HepG2 (cell line): ENCODE results near the gene PEX10. TPM values are rescaled to one million over a fixed set of nuclear protein-coding genes. Genes with fewer than 3 reads are reported as not detected.

Source experiments
- BCLAF1 ChIP-seq: fragments of 450-650 bp; IDR thresholded peaks from 2 replicates; pipeline ENCODE4 v1.6.1; 2017; ENCODE audit warnings: mild to moderate bottlenecking
- BRD4 ChIP-seq: sonication (generic); formaldehyde crosslinking; IDR thresholded peaks from 2 replicates; pipeline ENCODE4 v1.4.0; 2020; ENCODE audit warnings: missing genetic modification reagents
- FOSL2 ChIP-seq: sonication (generic); formaldehyde crosslinking; IDR thresholded peaks from 2 replicates; pipeline ENCODE4 v1.4.0; 2020; ENCODE audit warnings: missing genetic modification reagents
- FOXJ3 ChIP-seq: sonication (generic); formaldehyde crosslinking; IDR thresholded peaks from 2 replicates; pipeline ENCODE4 v1.4.0; 2020; ENCODE audit warnings: missing genetic modification reagents, mild to moderate bottlenecking, borderline replicate concordance
- IRF2 ChIP-seq: IDR thresholded peaks from 2 replicates; pipeline ENCODE4 v1.6.1; 2018; ENCODE audit warnings: missing genetic modification reagents, missing compliant biosample characterization
- IRX3 ChIP-seq: sonication (generic); formaldehyde crosslinking; IDR thresholded peaks from 2 replicates; pipeline ENCODE4 v1.8.1; 2023; ENCODE audit warnings: mild to moderate bottlenecking, low read depth, missing genetic modification reagents, borderline replicate concordance
- KDM2A ChIP-seq: sonication (generic); formaldehyde crosslinking; IDR thresholded peaks from 2 replicates; pipeline ENCODE4 v1.4.0; 2020; ENCODE audit warnings: low read depth, missing genetic modification reagents, borderline replicate concordance
- LCORL ChIP-seq, 2 experiments: fragments of 450-650 bp in 1 of 2; sonication (generic) in 1 of 2; formaldehyde crosslinking in 1 of 2; IDR thresholded peaks; 2 replicates each; pipeline versions ENCODE4 v1.5.0 to v1.6.1; 2017 to 2020; ENCODE audit warnings: antibody characterized with exemption in 1 of 2, missing genetic modification reagents in 1 of 2
- MEIS1 ChIP-seq: sonication (generic); formaldehyde crosslinking; IDR thresholded peaks from 2 replicates; pipeline ENCODE4 v1.9.0; 2021; ENCODE audit warnings: mild to moderate bottlenecking, missing genetic modification reagents, moderate library complexity, borderline replicate concordance
- TRIM24 ChIP-seq: sonication (generic); formaldehyde crosslinking; IDR thresholded peaks from 2 replicates; pipeline ENCODE4 v1.8.0; 2022; ENCODE audit warnings: mild to moderate bottlenecking, missing genetic modification reagents
- XBP1 ChIP-seq: sonication (generic); formaldehyde crosslinking; IDR thresholded peaks from 2 replicates; pipeline ENCODE4 v1.5.0; 2020; ENCODE audit warnings: missing genetic modification reagents
- ZFP36 ChIP-seq: fragments of 150-350 bp; IDR thresholded peaks from 2 replicates; pipeline ENCODE4 v1.6.1; 2018; ENCODE audit warnings: borderline replicate concordance, low read length, low read depth; ENCODE audit not compliant: partially characterized antibody
- ZFP82 ChIP-seq: sonication (generic); formaldehyde crosslinking; IDR thresholded peaks from 2 replicates; pipeline ENCODE4 v1.5.1; 2020; ENCODE audit warnings: mild to moderate bottlenecking, missing genetic modification reagents, borderline replicate concordance
- ZNF143 ChIP-seq: sonication (generic); formaldehyde crosslinking; IDR thresholded peaks from 2 replicates; pipeline ENCODE4 v1.4.0; 2020; ENCODE audit warnings: missing genetic modification reagents
- ZNF382 ChIP-seq: sonication (generic); formaldehyde crosslinking; IDR thresholded peaks from 2 replicates; pipeline ENCODE4 v1.5.0; 2020; ENCODE audit warnings: missing genetic modification reagents, mild to moderate bottlenecking, borderline replicate concordance
- ZNF646 ChIP-seq: sonication (generic); formaldehyde crosslinking; IDR thresholded peaks from 2 replicates; pipeline ENCODE4 v1.9.0; 2021; ENCODE audit warnings: mild to moderate bottlenecking, missing genetic modification reagents
- ZNF670 ChIP-seq: sonication (generic); formaldehyde crosslinking; IDR thresholded peaks from 2 replicates; pipeline ENCODE4 v1.8.0; 2022; ENCODE audit warnings: mild to moderate bottlenecking, missing genetic modification reagents, borderline replicate concordance
- ZNF678 ChIP-seq: sonication (generic); formaldehyde crosslinking; IDR thresholded peaks from 2 replicates; pipeline ENCODE4 v1.4.0; 2020; ENCODE audit warnings: mild to moderate bottlenecking, missing genetic modification reagents
- ZNF780A ChIP-seq: sonication (generic); formaldehyde crosslinking; IDR thresholded peaks from 2 replicates; pipeline ENCODE4 v1.8.0; 2022; ENCODE audit warnings: mild to moderate bottlenecking, missing genetic modification reagents, moderate library complexity
- ZNF879 ChIP-seq: sonication (generic); formaldehyde crosslinking; IDR thresholded peaks from 2 replicates; pipeline ENCODE4 v1.8.1; 2023; ENCODE audit warnings: missing genetic modification reagents
- polyA plus RNA-seq, 8 experiments: library from polyadenylated mRNA; depleted of rRNA in 3 of 8; stranded (reverse) in 7 of 8; unstranded in 1 of 8; fragments of >200 nt; fragmentation: Illumina TruSeq in 4 of 8; extraction: Trizol in 4 of 8; gene quantifications; 2 replicates each; pipeline versions ENCODE4 v1.2.1 to v1.2.3, GENCODE V29; 2011 to 2016; ENCODE audit warnings: low read depth in 4 of 8, missing spikeins in 1 of 8, mixed read lengths in 1 of 8; ENCODE audit not compliant: insufficient read depth in 1 of 8
- total RNA-seq, 5 experiments: library from RNA; depleted of rRNA; stranded (reverse); fragments of >200 nt; fragmentation: Illumina TruSeq; extraction: Trizol; gene quantifications; 2 replicates each; pipeline ENCODE4 v1.2.3, GENCODE V29; 2016; ENCODE audit warnings: low read depth in 1 of 5

Gene PEX10
- total and polyA plus RNA-seq, 2 of the 13 experiments (the other 11 are each of a cell fraction or from before 2014, with no cell fraction given): 16.1 to 39.6 TPM

GRCh38 chr1:2412773-2413494 is 570 bp upstream of the PEX10 start (continued):
- TF ChIP-seq ZNF646 (CRISPR knock-in tag) (no peak), MEIS1 (CRISPR knock-in tag) (no peak; the same call in 1 of the 2 replicates), IRF2 (CRISPR knock-in tag) (no peak; the same call in 1 of the 2 replicates), ZNF143 (peak; percentile 60; the same call in 1 of the 2 replicates), BCLAF1 (no peak), TRIM24 (CRISPR knock-in tag) (no peak), BRD4 (peak; percentile 65), FOSL2 (CRISPR knock-in tag) (no peak), KDM2A (CRISPR knock-in tag) (0 out of 2 replicates have a peak, but pooled peaks have one; percentile 44), ZNF670 (CRISPR knock-in tag) (no peak; the same call in 1 of the 2 replicates), ZFP36 (no peak), XBP1 (peak; percentile 22; the same call in 1 of the 2 replicates), LCORL (IDR thresholded peaks at IDR 0.05) (no peak), LCORL (CRISPR knock-in tag; IDR thresholded peaks at IDR 0.05) (peak; percentile 76; the same call in 1 of the 2 replicates), ZNF678 (CRISPR knock-in tag) (no peak; the same call in 1 of the 2 replicates), IRX3 (CRISPR knock-in tag) (peak; percentile 31), ZNF879 (CRISPR knock-in tag) (peak; percentile 58; the same call in 1 of the 2 replicates), ZNF382 (CRISPR knock-in tag) (no peak), FOXJ3 (CRISPR knock-in tag) (0 out of 2 replicates have a peak, but pooled peaks have one; percentile 16), ZFP82 (CRISPR knock-in tag) (peak; percentile 89; the same call in 1 of the 2 replicates), ZNF780A (CRISPR knock-in tag) (peak; percentile 64; the same call in 1 of the 2 replicates)
